IPS DF 6.9 (cell line): ENCODE measurements around the gene AGAP2.

ENCODE experiments used
- DNase-seq: peaks from one replicate; pipeline ENCODE4 v3.0.0-alpha.2; 2013; ENCODE audit warnings: low read depth, low spot score
- H3K27ac ChIP-seq: one replicate; pipeline ENCODE4 v1.5.1; 2013; ENCODE audit warnings: low read length, control low read depth
- H3K27me3 ChIP-seq: 2 replicates; pipeline ENCODE4 v1.6.1; 2013; ENCODE audit warnings: mild to moderate bottlenecking, low read length; ENCODE audit not compliant: control insufficient read depth, insufficient read depth
- H3K36me3 ChIP-seq: 2 replicates; pipeline ENCODE4 v1.6.1; 2013; ENCODE audit warnings: low read length; ENCODE audit not compliant: control insufficient read depth, insufficient read depth
- H3K4me1 ChIP-seq: 2 replicates; pipeline ENCODE4 v1.6.1; 2013; ENCODE audit warnings: low read length; ENCODE audit not compliant: control insufficient read depth, insufficient read depth
- H3K4me3 ChIP-seq: 2 replicates; pipeline ENCODE4 v1.5.1; 2013; ENCODE audit warnings: mild to moderate bottlenecking, low read length
- H3K9me3 ChIP-seq: 2 replicates; pipeline ENCODE4 v1.6.1; 2013; ENCODE audit warnings: low read length, inconsistent platforms; ENCODE audit not compliant: control insufficient read depth, insufficient read depth
- WGBS: extraction: QIAGEN DNeasy Blood & Tissue Kit; methylation state at CpG from one replicate; pipeline ENCODE4 v1.1.7; 2013; ENCODE audit warnings: mixed read lengths, missing lambda C conversion rate; ENCODE audit not compliant: insufficient read length, insufficient coverage; 5-methylcytosine and 5-hydroxymethylcytosine counted together

AGAP2 gene

GRCh38 chr12:57753756-57754337, 15.3 kb upstream of the AGAP2 start:
- H3K9me3 ChIP-seq, result no peaks in the 10 kb centered on the region
- no peak overlapping the region for H3K27ac ChIP-seq
- no CpG with 5 or more reads among the region's 1 CpG for WGBS
- no peak overlapping the region for H3K4me3 ChIP-seq
- H3K4me1 ChIP-seq, result peaks cover 1% of the 10 kb centered on the region; the same call in 1 of the 2 replicates
- no peak for DNase-seq
- peaks cover 7% of the 10 kb centered on the region; the same call in 1 of the 2 replicates for H3K36me3 ChIP-seq
- H3K27me3 ChIP-seq, result peaks cover 9% of the 10 kb centered on the region

GRCh38 chr12:57752668-57753000, 14.1 kb upstream of the AGAP2 start:
- peaks cover 1% of the 10 kb centered on the region; the same call in 1 of the 2 replicates for H3K4me1 ChIP-seq
- no peak overlapping the region for H3K4me3 ChIP-seq
- H3K9me3 ChIP-seq, result no peaks in the 10 kb centered on the region
- no peak overlapping the region for H3K27ac ChIP-seq
- peaks cover 10% of the 10 kb centered on the region; the same call in 1 of the 2 replicates for H3K36me3 ChIP-seq
- DNase-seq, result no peak
- WGBS, result no CpG with 5 or more reads among the region's 5 CpGs
- peaks cover 9% of the 10 kb centered on the region for H3K27me3 ChIP-seq

- Histone ChIP-seq H3K9me3 (no peaks in the 10 kb centered on the region), H3K4me3 (peak within 1 kb of the TSS; percentile 95), H3K4me1 (peaks cover 1% of the 10 kb centered on the region; the same call in 1 of the 2 replicates), H3K27me3 (peaks cover 9% of the 10 kb centered on the region), H3K27ac (no peak within 1 kb of the TSS), H3K36me3 (peaks cover 10% of the 10 kb centered on the region; the same call in 1 of the 2 replicates)
- no CpG with 5 or more reads among the region's 58 CpGs for WGBS
- DNase-seq, result peak; percentile 99
Measured at GRCh38 chr12:57751788-57752667, 13.5 kb upstream of the AGAP2 start, which contains the start of gene CDK4. CDK4 (minus strand) TSS chr12:57752310; CDS start chr12:57751717, 593 bp downstream.

- peak overlapping the region; percentile 95; the same call in 1 of the 2 replicates for H3K4me3 ChIP-seq
- no peak overlapping the region for H3K27ac ChIP-seq
- H3K9me3 ChIP-seq, result no peaks in the 10 kb centered on the region
- peaks cover 1% of the 10 kb centered on the region; the same call in 1 of the 2 replicates for H3K4me1 ChIP-seq
- WGBS, result no CpG with 5 or more reads among the region's 8 CpGs
- H3K27me3 ChIP-seq, result peaks cover 6% of the 10 kb centered on the region
- H3K36me3 ChIP-seq, result peaks cover 13% of the 10 kb centered on the region; the same call in 1 of the 2 replicates
- no peak for DNase-seq
Measured at GRCh38 chr12:57751432-57751787, 12.9 kb upstream of the AGAP2 start.

- H3K4me1 ChIP-seq, result peaks cover 1% of the 10 kb centered on the region; the same call in 1 of the 2 replicates
Measured at GRCh38 chr12:57750561-57751431, 12.3 kb upstream of the AGAP2 start.

GRCh38 chr12:57749061-57749460, 10.5 kb upstream of the AGAP2 start:
- no CpG with 5 or more reads among the region's 5 CpGs for WGBS
- DNase-seq, result no peak
- peaks cover 3% of the 10 kb centered on the region for H3K4me1 ChIP-seq
- H3K27ac ChIP-seq, result no peak overlapping the region
- no peaks in the 10 kb centered on the region for H3K27me3 ChIP-seq
- no peak overlapping the region for H3K4me3 ChIP-seq
- peaks cover 13% of the 10 kb centered on the region; the same call in 1 of the 2 replicates for H3K36me3 ChIP-seq
- H3K9me3 ChIP-seq, result no peaks in the 10 kb centered on the region

More at GRCh38 chr12:57750561-57751431, 12.3 kb upstream of the AGAP2 start:
- Histone ChIP-seq H3K27ac (no peak overlapping the region), H3K27me3 (peaks cover under 1% of the 10 kb centered on the region; the same call in 1 of the 2 replicates), H3K9me3 (no peaks in the 10 kb centered on the region), H3K4me3 (peak overlapping the region; percentile 95; the same call in 1 of the 2 replicates), H3K36me3 (peaks cover 13% of the 10 kb centered on the region; the same call in 1 of the 2 replicates)
- no CpG with 5 or more reads among the region's 15 CpGs for WGBS
- no peak for DNase-seq

GRCh38 chr12:57746025-57746424, 7.5 kb upstream of the AGAP2 start:
- no peak overlapping the region for H3K27ac ChIP-seq
- H3K4me3 ChIP-seq, result no peak overlapping the region
- H3K36me3 ChIP-seq, result peaks cover 13% of the 10 kb centered on the region; the same call in 1 of the 2 replicates
- H3K9me3 ChIP-seq, result no peaks in the 10 kb centered on the region
- peaks cover 2% of the 10 kb centered on the region for H3K4me1 ChIP-seq
- no CpG with 5 or more reads among the region's 3 CpGs for WGBS
- no peak for DNase-seq
- peaks cover 2% of the 10 kb centered on the region; the same call in 1 of the 2 replicates for H3K27me3 ChIP-seq

GRCh38 chr12:57745485-57745881, 6.9 kb upstream of the AGAP2 start:
- Histone ChIP-seq H3K27me3 (peaks cover 7% of the 10 kb centered on the region; the same call in 1 of the 2 replicates), H3K4me3 (peak overlapping the region; percentile 78; the same call in 1 of the 2 replicates), H3K36me3 (peaks cover 10% of the 10 kb centered on the region; the same call in 1 of the 2 replicates), H3K9me3 (no peaks in the 10 kb centered on the region), H3K4me1 (peaks cover 1% of the 10 kb centered on the region; the same call in 1 of the 2 replicates), H3K27ac (no peak overlapping the region)
- WGBS, result no CpG with 5 or more reads among the region's 8 CpGs
- DNase-seq, result no peak

- Histone ChIP-seq H3K27me3 (peaks cover 12% of the 10 kb centered on the region; the same call in 1 of the 2 replicates), H3K27ac (no peak within 1 kb of the TSS), H3K4me1 (peaks cover 1% of the 10 kb centered on the region; the same call in 1 of the 2 replicates), H3K9me3 (no peaks in the 10 kb centered on the region), H3K36me3 (peaks cover 10% of the 10 kb centered on the region; the same call in 1 of the 2 replicates), H3K4me3 (peak within 1 kb of the TSS; percentile 78)
- no CpG with 5 or more reads among the region's 29 CpGs for WGBS
- DNase-seq, result peak; percentile 94
Measured at GRCh38 chr12:57744777-57745484, 6.4 kb upstream of the AGAP2 start, which contains the start of gene TSPAN31. TSPAN31 (plus strand) TSS chr12:57745039; CDS start chr12:57745155, 116 bp downstream.
